ENCODE data around the gene C3.

Gene C3

GRCh38 chr19:6721773-6722172 is 1.3 kb upstream of the C3 start:
- peak overlapping the region; percentile 29 for H3K4me3 ChIP-seq (ENCODE audit: low read depth, low read length)
- DNase-seq (ENCODE audit: low read depth), result peak; percentile 77
- TF ChIP-seq, protein P1, sequence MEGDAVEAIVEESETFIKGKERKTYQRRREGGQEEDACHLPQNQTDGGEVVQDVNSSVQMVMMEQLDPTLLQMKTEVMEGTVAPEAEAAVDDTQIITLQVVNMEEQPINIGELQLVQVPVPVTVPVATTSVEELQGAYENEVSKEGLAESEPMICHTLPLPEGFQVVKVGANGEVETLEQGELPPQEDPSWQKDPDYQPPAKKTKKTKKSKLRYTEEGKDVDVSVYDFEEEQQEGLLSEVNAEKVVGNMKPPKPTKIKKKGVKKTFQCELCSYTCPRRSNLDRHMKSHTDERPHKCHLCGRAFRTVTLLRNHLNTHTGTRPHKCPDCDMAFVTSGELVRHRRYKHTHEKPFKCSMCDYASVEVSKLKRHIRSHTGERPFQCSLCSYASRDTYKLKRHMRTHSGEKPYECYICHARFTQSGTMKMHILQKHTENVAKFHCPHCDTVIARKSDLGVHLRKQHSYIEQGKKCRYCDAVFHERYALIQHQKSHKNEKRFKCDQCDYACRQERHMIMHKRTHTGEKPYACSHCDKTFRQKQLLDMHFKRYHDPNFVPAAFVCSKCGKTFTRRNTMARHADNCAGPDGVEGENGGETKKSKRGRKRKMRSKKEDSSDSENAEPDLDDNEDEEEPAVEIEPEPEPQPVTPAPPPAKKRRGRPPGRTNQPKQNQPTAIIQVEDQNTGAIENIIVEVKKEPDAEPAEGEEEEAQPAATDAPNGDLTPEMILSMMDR (IDR thresholded peaks at IDR 0.05; ENCODE audit: insufficient read depth, low read depth, low read length, missing control alignments), result no peak

- no peak overlapping the region; the same call in 1 of the 2 replicates for H3K4me3 ChIP-seq (ENCODE audit: low read depth, low read length)
- TF ChIP-seq, protein P1 (IDR thresholded peaks at IDR 0.05; ENCODE audit: insufficient read depth, low read depth, low read length, missing control alignments), result no peak
- no peak for DNase-seq (ENCODE audit: low read depth)
Observed at GRCh38 chr19:6721138-6721474, 656 bp upstream of the C3 start.

DNA sequence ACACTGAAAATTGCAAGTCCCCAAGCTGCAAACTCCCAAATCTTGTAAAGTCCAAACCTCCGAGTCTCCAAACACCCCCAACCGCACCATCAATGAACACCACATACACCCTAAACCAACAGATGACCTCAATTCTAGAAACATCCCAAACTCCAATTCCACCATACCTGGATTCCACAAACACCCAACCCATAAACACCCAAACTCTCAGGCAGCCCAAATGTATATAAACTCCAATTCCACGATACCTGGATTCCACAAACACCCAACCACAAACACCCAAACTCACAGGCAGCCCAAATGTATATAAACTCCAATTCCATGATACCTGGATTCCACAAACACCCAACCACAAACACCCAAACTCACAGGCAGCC is 470 bp downstream of the C3 start:
- TF ChIP-seq, protein P1 (IDR thresholded peaks at IDR 0.05; ENCODE audit: insufficient read depth, low read depth, low read length, missing control alignments), result no peak
- DNase-seq (ENCODE audit: low read depth), result no peak
- no peak overlapping the region for H3K4me3 ChIP-seq (ENCODE audit: low read depth, low read length)

DNA sequence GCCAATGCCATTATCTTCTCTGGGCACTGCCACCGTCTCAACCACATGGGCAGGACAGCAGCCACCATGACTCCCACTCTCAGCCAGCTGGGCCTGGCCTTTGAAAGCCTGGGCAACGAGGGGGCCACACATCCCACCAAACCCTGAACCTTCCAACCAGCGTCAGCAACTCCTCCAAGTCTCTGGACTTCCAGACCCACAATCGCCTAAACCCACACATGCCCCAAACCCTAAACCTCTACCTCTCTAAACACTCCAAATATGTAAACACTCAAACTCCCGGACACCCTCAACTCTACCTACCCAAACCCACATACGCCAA is 949 bp downstream of the C3 start:
- H3K4me3 ChIP-seq (ENCODE audit: low read depth, low read length), result no peak overlapping the region
- TF ChIP-seq, protein P1 (IDR thresholded peaks at IDR 0.05; ENCODE audit: insufficient read depth, low read depth, low read length, missing control alignments), result no peak
- DNase-seq (ENCODE audit: low read depth), result no peak

DNA sequence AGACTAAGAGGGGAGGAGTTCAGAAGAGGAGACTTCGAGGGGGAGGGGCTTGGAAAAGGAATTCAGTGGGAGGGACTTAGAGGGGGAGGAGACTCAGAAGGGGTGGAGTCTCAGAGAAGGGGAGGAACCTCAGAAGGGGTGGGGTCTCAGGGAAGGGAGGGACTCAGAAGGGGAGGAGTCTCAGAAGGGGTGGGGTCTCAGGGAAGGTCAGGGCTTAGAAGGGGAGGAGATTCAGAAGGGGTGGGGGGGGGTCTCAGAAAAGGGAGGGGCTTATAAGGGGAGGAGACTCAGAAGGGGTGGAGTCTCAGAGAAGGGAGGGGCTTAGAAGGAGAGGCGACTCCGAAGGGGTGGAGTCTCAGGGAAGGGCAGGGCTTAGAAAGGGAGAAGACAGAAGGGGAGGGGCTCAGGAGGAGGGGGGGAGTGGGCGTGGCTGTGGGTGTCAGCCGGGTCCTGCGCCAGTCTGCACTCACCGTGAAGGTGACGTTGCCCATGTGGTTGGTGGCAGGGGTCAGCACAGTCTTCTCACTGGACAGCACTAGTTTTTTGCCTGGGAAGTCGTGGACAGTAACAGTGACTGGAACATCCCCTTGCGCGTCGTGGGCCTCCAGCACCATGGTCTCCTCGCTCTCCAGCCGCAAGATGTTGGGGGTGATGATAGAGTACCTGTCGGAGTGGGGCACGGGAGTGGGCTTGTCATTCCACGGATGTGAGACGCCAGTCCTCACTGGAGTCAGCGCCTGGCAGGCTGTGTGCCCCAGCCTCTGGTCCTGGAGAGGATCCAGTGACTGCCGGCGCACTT is 1.5 kb downstream of the C3 start:
- peak; percentile 67 for DNase-seq (ENCODE audit: low read depth)
- TF ChIP-seq, protein P1 (IDR thresholded peaks at IDR 0.05; ENCODE audit: insufficient read depth, low read depth, low read length, missing control alignments), result no peak
- H3K4me3 ChIP-seq (ENCODE audit: low read depth, low read length), result no peak overlapping the region

DNA sequence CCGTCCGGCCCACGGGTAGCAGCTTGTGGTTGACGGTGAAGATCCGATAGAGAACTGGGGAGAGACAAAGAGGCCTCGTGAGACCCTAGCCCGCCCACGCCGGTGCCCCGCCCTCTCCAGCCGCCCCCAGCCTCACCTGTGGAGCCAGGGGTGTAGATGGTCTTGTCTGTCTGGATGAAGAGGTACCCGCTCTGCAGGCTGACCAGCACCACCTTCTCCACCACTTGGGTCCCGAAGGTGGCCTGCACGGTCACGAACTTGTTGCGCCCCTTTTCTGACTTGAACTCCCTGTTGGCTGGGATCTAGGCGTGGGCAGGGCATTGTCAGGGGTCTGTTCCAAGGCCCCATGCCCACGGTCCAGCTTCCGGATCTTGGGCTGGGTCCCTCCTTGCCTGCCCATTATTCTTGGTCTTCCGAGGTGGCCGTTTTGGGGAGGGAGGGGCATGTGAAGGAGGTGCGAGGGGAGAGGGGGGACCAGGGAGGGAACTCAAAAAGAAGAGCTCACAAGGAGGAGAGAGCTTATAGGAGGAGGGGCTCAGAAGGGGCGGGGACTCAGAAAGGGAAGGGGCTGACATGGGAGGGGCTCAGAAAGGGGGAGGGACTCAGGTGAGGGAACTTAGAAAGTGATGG is 2.2 kb downstream of the C3 start:
- H3K4me3 ChIP-seq (ENCODE audit: low read depth, low read length), result no peak overlapping the region
- TF ChIP-seq, protein P1 (IDR thresholded peaks at IDR 0.05; ENCODE audit: insufficient read depth, low read depth, low read length, missing control alignments), result no peak
- no peak for DNase-seq (ENCODE audit: low read depth)

All from GM12865 (cell line).